Subcutaneous abdominal adipose tissue (tissue), 5 donors: Measurements from ENCODE around the gene ZNF467.

Experiments used
- H3K27ac ChIP-seq: one replicate; pipeline ENCODE4 v1.7.0; 2013; ENCODE audit warnings: low read depth, mild to moderate bottlenecking, inconsistent platforms, low read length, moderate library complexity
- H3K27me3 ChIP-seq, 5 donors: one replicate each; pipeline ENCODE4 v1.7.0; 2013; ENCODE audit warnings: low read length in 5 of 5, inconsistent platforms in 1 of 5; ENCODE audit not compliant: control insufficient read depth in 5 of 5, insufficient read depth in 4 of 5
- H3K36me3 ChIP-seq, 5 donors: one replicate each; pipeline ENCODE4 v1.7.0; 2013; ENCODE audit warnings: low read length in 5 of 5; ENCODE audit not compliant: control insufficient read depth in 5 of 5, insufficient read depth in 5 of 5
- H3K4me1 ChIP-seq, 5 donors: one replicate each; pipeline ENCODE4 v1.7.0; 2013; ENCODE audit warnings: low read length in 5 of 5, mild to moderate bottlenecking in 3 of 5, moderate library complexity in 1 of 5; ENCODE audit not compliant: control insufficient read depth in 5 of 5, insufficient read depth in 5 of 5
- H3K4me3 ChIP-seq, 5 donors: one replicate each; pipeline ENCODE4 v1.7.0; 2013; ENCODE audit warnings: low read length in 5 of 5, low read depth in 1 of 5
- H3K9ac ChIP-seq, 5 donors: one replicate each; pipeline ENCODE4 v1.7.0; 2013; ENCODE audit warnings: low read length in 5 of 5, mild to moderate bottlenecking in 4 of 5, moderate library complexity in 3 of 5
- H3K9me3 ChIP-seq, 5 donors: one replicate each; pipeline ENCODE4 v1.7.0; 2013; ENCODE audit warnings: low read length in 5 of 5; ENCODE audit not compliant: control insufficient read depth in 5 of 5
- donor health status: healthy.
- donor health status: healthy.
- donor health status: healthy.
- donor health status: healthy.
- donor health status: healthy.

Gene ZNF467

GRCh38 chr7:149735181-149735602, 38.2 kb downstream of the ZNF467 start:
- Histone ChIP-seq H3K27ac (no peak overlapping the region), H3K4me1 (no peaks in the 10 kb centered on the region), H3K36me3 (peaks cover 0 to 41% (median 30%) of the 10 kb centered on the region in 5 donors), H3K9me3 (no peaks in the 10 kb centered on the region), H3K9ac (no peak overlapping the region), H3K4me3 (no peak overlapping the region), H3K27me3 (peaks cover 5 to 17% (median 8%) of the 10 kb centered on the region in 5 donors)

GRCh38 chr7:149734791-149735075, 38.7 kb downstream of the ZNF467 start:
- H3K36me3 ChIP-seq: peaks cover 0 to 45% (median 32%) of the 10 kb centered on the region in 5 donors
- no peak overlapping the region for H3K4me3 ChIP-seq
- no peak overlapping the region for H3K27ac ChIP-seq
- no peak overlapping the region for H3K9ac ChIP-seq
- H3K27me3 ChIP-seq: peaks cover 5 to 17% (median 8%) of the 10 kb centered on the region in 5 donors
- H3K4me1 ChIP-seq: no peaks in the 10 kb centered on the region
- H3K9me3 ChIP-seq: no peaks in the 10 kb centered on the region

- Histone ChIP-seq H3K27me3 (peaks cover 5 to 17% (median 8%) of the 10 kb centered on the region in 5 donors), H3K4me1 (no peaks in the 10 kb centered on the region), H3K9ac (no peak overlapping the region), H3K27ac (no peak overlapping the region), H3K36me3 (peaks cover 0 to 51% (median 38%) of the 10 kb centered on the region in 5 donors), H3K4me3 (no peak overlapping the region), H3K9me3 (no peaks in the 10 kb centered on the region)
These were observed 39.2 kb downstream of the ZNF467 start for GRCh38 chr7:149733924-149734790.

DNA sequence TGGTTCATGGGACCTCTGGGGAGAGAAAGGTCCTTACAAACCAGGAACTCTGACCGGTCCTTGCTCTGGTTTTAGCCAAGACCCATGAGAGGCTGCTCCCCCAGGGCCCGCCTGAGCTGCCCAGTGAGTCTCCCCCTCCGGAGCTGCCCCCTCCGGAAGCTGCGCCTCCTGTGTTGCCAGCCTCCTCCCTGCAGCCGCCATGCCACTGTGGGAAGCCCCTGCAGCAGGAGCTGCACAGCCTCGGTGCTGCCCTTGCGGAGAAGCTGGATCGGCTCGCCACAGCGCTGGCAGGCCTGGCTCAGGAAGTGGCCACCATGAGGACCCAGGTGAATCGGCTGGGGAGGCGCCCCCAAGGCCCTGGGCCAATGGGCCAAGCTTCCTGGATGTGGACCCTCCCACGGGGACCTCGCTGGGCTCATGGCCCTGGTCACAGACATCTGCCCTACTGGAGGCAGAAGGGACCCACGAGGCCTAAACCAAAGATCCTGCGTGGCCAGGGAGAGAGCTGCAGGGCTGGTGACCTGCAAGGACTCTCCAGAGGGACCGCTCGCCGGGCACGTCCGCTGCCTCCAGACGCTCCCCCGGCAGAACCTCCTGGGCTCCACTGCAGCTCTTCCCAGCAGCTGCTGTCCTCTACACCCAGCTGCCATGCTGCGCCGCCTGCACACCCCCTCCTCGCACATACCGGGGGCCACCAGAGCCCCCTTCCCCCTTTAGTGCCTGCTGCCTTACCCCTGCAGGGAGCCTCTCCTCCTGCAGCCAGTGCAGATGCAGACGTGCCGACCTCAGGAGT, 40.1 kb downstream of the ZNF467 start:
- Histone ChIP-seq H3K27me3 (peaks cover 5 to 17% (median 8%) of the 10 kb centered on the region in 5 donors), H3K4me1 (peaks cover 0 to 8% (median 3%) of the 10 kb centered on the region in 5 donors), H3K4me3 (no peak overlapping the region), H3K27ac (no peak overlapping the region), H3K36me3 (peaks cover 0 to 59% (median 46%) of the 10 kb centered on the region in 5 donors), H3K9ac (no peak overlapping the region), H3K9me3 (no peaks in the 10 kb centered on the region)

DNA sequence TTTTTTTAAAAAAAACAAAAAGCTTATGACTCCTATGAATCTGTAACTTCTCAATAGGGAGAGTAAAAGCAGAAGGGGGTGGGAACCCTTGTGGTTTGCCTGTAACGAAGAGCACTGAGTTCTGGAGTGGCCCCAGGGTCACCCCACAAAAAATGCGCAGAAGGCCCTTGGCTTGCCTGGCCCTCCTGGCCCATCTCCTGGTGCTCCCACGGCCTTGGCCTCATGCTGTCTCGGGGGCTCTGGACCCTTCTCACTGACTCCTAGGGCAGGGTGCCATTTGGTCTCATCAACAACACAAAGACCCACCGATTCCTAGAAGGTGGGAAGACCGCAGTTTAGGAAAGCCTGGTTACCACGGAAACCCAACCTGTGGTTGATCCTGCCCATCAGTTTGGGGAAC, 40.8 kb downstream of the ZNF467 start:
- Histone ChIP-seq H3K4me1 (peaks cover 0 to 13% (median 5%) of the 10 kb centered on the region in 5 donors), H3K27ac (no peak overlapping the region), H3K27me3 (peaks cover 5 to 17% (median 8%) of the 10 kb centered on the region in 5 donors), H3K4me3 (no peak overlapping the region), H3K9me3 (no peaks in the 10 kb centered on the region), H3K36me3 (peaks cover 0 to 66% (median 51%) of the 10 kb centered on the region in 5 donors), H3K9ac (no peak overlapping the region)

DNA sequence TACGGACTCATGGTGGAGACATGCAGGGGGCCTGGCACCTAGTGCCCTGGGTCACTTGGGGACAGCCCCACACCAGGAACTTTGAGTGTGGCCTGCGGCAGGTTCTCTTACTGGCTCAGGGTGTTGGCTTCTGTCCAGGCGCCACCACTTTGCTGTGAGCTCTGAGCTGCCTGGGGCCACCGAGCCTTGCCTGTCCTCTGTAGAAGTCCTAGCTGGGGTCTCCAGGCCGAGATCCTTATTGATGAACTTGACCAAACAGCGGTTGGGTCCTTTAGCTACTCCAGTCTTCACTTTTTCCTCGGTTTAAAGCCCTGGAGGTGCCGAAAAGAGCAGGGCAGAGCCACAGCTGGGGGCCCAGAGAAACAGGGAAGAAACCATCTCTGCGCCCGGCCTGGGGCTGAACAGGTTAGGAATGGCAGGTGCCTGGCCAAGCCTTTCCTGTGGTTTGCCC, 41.3 kb downstream of the ZNF467 start:
- Histone ChIP-seq H3K27me3 (peaks cover 5 to 17% (median 8%) of the 10 kb centered on the region in 5 donors), H3K36me3 (peaks cover 0 to 71% (median 54%) of the 10 kb centered on the region in 5 donors)

DNA sequence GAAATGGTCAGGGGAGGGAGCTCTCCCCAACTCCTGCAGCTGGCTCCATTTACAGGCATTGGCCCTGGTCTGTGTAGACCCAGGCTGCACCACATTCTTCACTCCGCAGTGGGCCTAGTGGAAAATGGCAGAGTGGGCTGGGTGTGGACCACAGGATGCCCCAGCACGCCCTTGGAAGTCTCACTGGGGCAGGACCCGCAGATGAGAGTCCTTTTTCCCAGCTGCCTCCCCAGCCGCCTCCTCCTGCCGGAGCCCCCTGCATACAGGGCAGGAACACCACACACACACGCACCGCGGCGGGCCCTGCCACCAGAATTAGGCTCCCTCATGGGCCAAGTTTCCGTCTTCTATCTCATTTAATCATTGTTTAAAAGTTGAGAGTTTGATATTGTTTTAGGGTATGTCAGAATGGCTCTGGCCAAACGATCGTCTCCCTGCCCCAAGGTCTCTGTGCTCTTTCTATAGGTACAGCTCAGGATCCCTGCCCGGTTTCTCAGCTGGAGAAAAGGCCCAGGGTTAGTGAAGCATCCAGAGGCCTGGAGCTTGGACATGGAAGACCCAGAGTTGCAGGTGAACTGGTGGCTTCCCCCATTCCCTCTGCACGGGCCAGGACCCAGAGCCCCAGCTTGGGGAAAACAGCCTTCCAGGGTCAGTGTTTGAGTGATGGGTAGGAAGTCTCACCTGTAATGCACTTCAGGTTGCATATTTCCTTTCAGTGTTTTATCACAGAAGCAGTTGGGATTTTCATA, 42.0 kb downstream of the ZNF467 start:
- peaks cover 0 to 18% (median 6%) of the 10 kb centered on the region in 5 donors for H3K4me1 ChIP-seq
- peaks cover under 1 to 9% (median 6%) of the 10 kb centered on the region in 5 donors for H3K27me3 ChIP-seq
- no peak overlapping the region for H3K27ac ChIP-seq
- no peaks in the 10 kb centered on the region for H3K9me3 ChIP-seq
- peaks cover 0 to 77% (median 60%) of the 10 kb centered on the region in 5 donors for H3K36me3 ChIP-seq
- no peak overlapping the region for H3K4me3 ChIP-seq
- no peak overlapping the region for H3K9ac ChIP-seq

More for the DNA sequence above, 41.3 kb downstream of the ZNF467 start:
- H3K9ac ChIP-seq: no peak overlapping the region
- peaks cover 0 to 15% (median 6%) of the 10 kb centered on the region in 5 donors for H3K4me1 ChIP-seq
- no peak overlapping the region for H3K27ac ChIP-seq
- H3K4me3 ChIP-seq: no peak overlapping the region
- no peaks in the 10 kb centered on the region for H3K9me3 ChIP-seq

DNA sequence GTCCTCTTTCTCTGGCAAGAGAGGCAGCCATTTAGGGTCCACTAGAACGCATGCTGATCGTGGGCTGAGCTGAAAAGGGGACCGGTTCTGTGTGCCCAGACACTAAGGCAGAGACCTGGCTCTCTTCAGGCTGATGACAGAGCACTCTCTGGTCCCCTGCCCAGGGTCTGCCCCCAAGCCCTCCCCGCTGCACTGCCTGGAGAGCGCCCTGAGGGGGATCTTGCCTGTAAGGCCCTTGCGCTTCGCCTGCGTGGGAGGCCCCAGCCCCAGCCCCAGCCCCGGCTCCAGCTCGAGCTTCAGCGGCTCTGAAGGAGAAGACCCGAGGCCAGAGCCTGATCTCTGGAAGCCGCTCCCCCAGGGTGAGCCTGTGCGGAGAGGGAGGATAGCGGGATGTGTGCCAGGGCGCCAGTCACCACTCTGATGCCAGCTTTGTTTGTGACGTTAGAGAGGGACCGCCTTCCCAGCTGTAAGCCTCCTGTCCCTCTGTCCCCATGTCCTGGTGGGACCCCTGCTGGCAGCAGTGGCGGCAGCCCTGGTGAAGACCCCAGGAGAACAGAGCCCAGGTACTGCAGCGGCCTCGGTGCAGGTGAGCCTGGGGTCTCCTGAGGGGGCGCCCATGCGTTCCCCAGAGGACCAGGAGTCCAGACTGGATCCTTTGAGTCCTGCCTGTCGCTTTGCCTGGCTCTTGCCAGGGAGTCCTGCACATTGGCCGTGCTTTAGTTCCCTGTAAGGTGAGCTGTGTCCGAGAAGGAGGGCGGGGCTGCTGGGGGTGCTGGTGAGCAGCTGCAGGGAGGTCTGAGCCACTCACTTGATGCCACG, 43.2 kb downstream of the ZNF467 start:
- Histone ChIP-seq H3K4me3 (no peak overlapping the region), H3K4me1 (peaks cover 0 to 21% (median 6%) of the 10 kb centered on the region in 5 donors), H3K27me3 (peaks cover 0 to 2% (median under 1%) of the 10 kb centered on the region in 5 donors), H3K9me3 (no peaks in the 10 kb centered on the region), H3K27ac (no peak overlapping the region), H3K9ac (no peak overlapping the region), H3K36me3 (peaks cover 0 to 87% (median 69%) of the 10 kb centered on the region in 5 donors)

GRCh38 chr7:149729586-149729982, 43.8 kb downstream of the ZNF467 start:
- no peak overlapping the region for H3K27ac ChIP-seq
- H3K9ac ChIP-seq: no peak overlapping the region
- peaks cover 0 to 93% (median 75%) of the 10 kb centered on the region in 5 donors for H3K36me3 ChIP-seq
- no peaks in the 10 kb centered on the region for H3K27me3 ChIP-seq
- no peaks in the 10 kb centered on the region for H3K9me3 ChIP-seq
- no peak overlapping the region for H3K4me3 ChIP-seq
- peaks cover 0 to 27% (median 6%) of the 10 kb centered on the region in 5 donors for H3K4me1 ChIP-seq
